CD4-positive, alpha-beta T cell treated with Interleukin-2 at 100 ng/mL for 4 hours (primary cell): Measurements from ENCODE around the gene UBASH3A.

ENCODE experiments used
- DNase-seq: peaks from one replicate; pipeline ENCODE4 v3.0.0-alpha.2; 2020; ENCODE audit warnings: low spot score

UBASH3A gene

GRCh38 chr21:42374864-42375499 is 28.7 kb upstream of the UBASH3A start:
- no peak for DNase-seq

GRCh38 chr21:42375506-42375905 is 28.2 kb upstream of the UBASH3A start:
- no peak for DNase-seq

- no peak for DNase-seq
These were observed 27.8 kb upstream of the UBASH3A start for GRCh38 chr21:42375966-42376337.

- DNase-seq = no peak
These were observed 27.2 kb upstream of the UBASH3A start for GRCh38 chr21:42376338-42376982.

- no peak for DNase-seq
These were observed 26.3 kb upstream of the UBASH3A start for GRCh38 chr21:42377211-42377950.

DNA sequence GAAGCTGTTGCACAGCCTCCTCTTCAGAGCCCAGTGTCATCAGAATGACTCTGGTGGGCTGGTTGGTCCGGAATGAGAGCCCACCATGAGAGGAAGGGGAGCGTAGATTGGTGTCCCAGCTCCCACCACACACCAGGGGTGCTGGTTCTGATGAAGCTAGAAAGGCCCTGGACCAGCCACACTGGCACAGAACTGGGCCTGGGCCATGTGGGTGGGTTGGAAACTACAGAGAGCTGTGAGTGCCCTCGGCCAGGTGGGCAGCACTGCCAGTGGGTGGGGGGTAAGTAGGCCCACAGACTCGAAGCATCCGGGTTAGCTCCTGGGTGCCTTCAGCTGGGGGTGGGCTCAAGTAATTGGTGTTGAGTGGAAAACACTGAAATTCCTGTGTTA is 25.8 kb upstream of the UBASH3A start:
- no peak for DNase-seq

GRCh38 chr21:42378418-42378817 is 25.3 kb upstream of the UBASH3A start:
- DNase-seq = no peak

- no peak for DNase-seq
These were observed 24.1 kb upstream of the UBASH3A start for GRCh38 chr21:42379426-42380215.

DNA sequence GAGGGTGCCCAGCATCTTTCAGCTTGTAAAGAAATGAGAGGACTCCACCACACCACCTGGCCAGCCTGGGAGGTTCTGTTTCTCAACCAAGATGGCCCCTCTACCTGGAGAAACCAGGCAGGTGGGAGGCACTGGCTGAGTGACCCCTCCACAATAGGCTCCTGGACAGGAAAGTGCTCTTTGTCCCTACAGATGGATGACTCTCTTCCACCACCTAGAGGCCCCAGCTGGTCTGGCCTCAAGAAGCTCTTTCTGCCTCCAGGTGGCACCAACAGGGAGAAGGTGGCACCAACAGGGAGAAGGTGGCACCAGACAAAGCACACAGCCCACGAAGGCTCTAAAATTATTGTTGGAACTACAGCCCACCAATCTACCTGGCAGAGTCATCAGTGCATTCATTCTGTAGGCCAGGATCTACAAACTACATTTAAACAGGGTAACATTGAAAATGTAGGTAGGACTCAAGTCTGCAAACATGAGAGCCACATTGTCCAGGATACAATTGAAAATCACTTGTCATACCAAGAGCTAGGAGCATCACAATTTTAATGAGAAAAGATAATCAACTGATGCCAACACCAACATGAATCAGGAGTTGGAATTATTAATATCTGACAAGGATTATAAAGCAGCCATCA is 22.2 kb upstream of the UBASH3A start:
- peak; percentile 60 for DNase-seq

DNA sequence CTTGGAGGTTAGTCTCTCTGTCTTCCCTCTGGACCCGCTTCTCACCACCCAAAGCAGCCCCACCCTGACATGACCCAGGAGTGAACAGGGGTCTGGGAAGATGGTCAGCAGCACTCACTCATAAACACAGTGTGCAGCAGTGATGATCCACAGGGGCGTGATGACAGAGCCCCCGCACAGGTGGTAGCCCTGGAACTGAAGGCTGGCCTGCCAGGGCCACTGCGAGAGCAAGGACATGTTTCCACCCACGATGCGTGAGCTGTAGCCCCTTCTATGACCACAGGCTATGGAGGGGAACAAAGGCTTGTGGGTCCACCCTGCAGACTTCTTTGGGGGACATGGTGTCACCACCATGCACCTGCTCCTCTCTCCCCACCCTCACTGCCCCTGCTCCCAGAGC is 20.8 kb upstream of the UBASH3A start:
- no peak for DNase-seq

DNA sequence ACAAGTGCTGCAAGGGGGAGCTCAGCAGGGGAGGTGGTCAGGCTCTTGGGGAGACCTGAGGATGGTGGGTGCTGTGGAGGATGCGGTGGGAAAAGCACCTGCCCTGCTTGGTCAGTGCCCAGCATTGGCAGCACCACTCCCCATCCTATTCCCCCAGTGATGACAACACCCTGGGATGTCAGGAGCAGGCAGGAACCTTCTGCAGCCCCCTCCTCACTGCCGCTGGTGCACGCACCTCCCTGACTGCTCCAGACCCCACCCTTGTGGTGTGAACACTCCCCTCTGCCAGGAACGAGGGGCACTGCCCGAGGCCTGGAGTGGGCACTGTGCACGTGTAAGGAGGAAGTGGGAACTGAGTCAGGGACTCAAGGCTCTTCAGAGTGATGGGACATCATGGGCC is 20.4 kb upstream of the UBASH3A start:
- no peak for DNase-seq

DNA sequence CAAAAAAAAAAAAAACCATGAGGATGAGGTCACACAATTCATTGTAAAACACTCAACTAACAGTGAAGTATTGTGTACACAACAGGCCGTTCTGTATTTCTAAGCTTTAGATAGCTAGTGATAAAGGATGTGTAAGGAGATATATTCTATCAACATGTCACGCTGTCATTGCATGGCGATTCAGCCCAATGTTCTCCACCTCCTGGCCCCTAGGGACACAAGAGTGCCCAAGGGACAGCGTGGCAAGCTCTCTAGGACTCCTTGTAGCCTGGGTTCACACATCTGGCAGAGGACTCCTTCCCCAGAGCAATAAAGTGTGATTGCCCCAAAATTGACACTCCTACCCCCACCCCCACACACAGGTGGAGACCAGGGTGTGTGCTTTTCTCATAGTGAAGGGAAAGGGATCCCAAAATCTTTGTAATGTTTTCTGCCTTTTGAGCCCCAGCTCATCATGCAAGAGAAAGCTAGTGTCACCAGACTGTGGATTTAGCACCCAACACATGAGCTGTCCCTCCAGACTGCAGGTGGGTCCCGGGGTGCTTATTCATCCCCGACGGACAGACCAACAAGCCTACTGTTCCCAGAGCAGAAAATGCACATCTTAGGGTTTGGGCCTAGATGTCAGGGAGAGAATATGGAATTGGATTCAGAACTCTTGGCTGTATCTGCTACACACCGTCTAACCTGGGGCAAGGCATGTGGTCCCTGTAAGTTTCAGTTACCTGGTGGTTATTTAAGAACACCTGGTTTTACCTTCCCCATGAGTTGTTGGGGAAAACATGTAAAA is 19.4 kb upstream of the UBASH3A start:
- DNase-seq = no peak

- DNase-seq = no peak
These were observed 18.7 kb upstream of the UBASH3A start for GRCh38 chr21:42384989-42385388.

DNA sequence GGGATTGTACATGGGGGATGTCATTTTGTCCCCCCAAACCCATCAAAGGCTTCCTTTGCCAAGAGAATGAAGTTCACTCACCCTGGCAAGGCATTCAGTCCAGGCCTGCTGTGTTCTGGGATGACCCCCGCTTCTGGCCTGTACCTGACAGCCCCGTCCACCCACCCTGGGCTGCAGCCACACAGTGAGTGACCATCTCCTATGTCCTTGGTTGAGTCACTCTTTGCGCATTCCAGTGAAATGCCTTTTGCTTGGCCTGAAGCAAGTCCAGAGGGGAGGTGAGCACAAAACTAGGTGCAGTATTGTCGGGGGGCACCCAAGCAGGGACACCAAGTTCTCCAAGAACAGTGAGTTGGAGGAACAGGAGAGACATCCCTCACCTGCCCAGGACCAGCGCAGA is 18.1 kb upstream of the UBASH3A start:
- no peak for DNase-seq

- DNase-seq = no peak
These were observed 17.6 kb upstream of the UBASH3A start for GRCh38 chr21:42386034-42386591.

DNA sequence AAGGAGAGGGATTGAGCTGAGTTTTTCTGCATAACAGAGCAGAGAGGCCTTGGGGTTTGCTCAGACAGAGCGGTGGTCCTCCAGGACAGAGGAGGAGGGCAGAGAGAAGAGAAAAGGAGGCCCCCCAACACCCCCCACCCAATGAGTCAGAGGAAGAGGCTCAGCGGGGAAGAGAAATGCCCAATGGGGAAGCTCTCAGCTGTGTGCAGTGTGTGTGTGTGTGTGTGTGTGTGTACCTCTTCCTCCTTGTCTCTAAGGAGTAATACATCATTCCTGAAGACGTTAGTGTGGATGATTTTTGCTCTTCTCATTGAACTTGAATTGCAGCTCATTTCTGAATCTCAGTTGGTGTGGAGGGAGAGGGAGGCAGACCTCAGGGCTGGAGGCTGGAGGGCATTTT is 16.5 kb upstream of the UBASH3A start:
- DNase-seq = no peak

GRCh38 chr21:42387843-42388340 is 15.8 kb upstream of the UBASH3A start:
- DNase-seq = no peak

- no peak for DNase-seq
These were observed 14.8 kb upstream of the UBASH3A start for GRCh38 chr21:42388740-42389448.

GRCh38 chr21:42389449-42389835 is 14.3 kb upstream of the UBASH3A start:
- DNase-seq = no peak

DNA sequence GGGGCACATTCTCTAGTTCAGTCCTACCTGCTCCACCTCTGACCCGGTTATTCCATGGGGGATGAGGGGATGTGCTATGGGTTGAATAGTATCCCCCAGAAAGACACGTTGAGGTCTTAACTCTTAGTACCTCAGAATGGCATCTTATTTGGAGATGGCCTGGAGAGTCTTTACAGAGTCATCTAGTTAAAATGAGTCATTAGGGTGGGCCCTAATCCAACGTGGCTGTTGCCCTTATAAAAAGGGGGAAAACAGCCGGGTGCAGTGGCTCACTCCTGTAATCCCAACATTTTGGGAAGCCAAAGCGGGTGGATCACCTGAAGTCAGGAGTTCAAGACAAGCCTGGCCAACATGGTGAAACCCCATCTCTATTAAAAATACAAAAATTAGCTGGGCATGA is 13.5 kb upstream of the UBASH3A start:
- no peak for DNase-seq
